Endothelial cell of umbilical vein (primary cell): Measurements from ENCODE around the gene PKN3. TPM values are rescaled to one million over a fixed set of nuclear protein-coding genes. Genes with fewer than 3 reads are reported as not detected.

Experiments used
- BruUV-seq: library from RNA; stranded (reverse); fragments of 400-500 nt; replicated peaks from 2 replicates; lab custom pipeline; 2021; lab: Mats Ljungman, UMichigan
- CTCF ChIA-PET: fragments of 300-600, 350-600 bp; sonication (Branson Sonifier 250); formaldehyde crosslinking; loops from one replicate; lab custom pipeline; 2021; ENCODE audit warnings: antibody characterized with exemption, inconsistent platforms; lab: Charles Lee
- POLR2A ChIA-PET: fragments of 300-600, 350-600 bp; sonication (Branson Sonifier 250); formaldehyde crosslinking; loops from one replicate; lab custom pipeline; 2021; ENCODE audit warnings: antibody characterized with exemption, inconsistent platforms; lab: Charles Lee
- DNase-seq: peaks from one replicate; pipeline ENCODE4 v3.0.0-alpha.2; 2011; ENCODE audit warnings: low read depth, low spot score
- FAIRE-seq: peaks from 2 replicates; lab custom pipeline; 2011; peaks lifted over from hg19 to GRCh38; lab: Jason Lieb, UNC
- H2AFZ ChIP-seq: 2 replicates; pipeline ENCODE4 v1.6.0; 2012; ENCODE audit warnings: low read depth, low read length, control low read depth, inconsistent platforms
- H3K27ac ChIP-seq: 2 replicates; pipeline ENCODE4 v1.5.1; 2011; ENCODE audit warnings: low read depth, mild to moderate bottlenecking, control low read depth, low read length, moderate library complexity; ENCODE audit not compliant: insufficient read depth
- H3K27me3 ChIP-seq, 2 experiments: 2 replicates each; pipeline versions ENCODE4 v1.6.0 to v1.6.1; 2011; ENCODE audit warnings: low read length in 2 of 2, mixed read lengths in 1 of 2; ENCODE audit not compliant: control insufficient read depth in 2 of 2, insufficient read depth in 2 of 2
- H3K36me3 ChIP-seq, 2 experiments: 2 replicates in 1 of 2; 3 replicates in 1 of 2; pipeline ENCODE4 v1.5.1; 2011; ENCODE audit warnings: low read length in 2 of 2, mild to moderate bottlenecking in 1 of 2, moderate library complexity in 1 of 2; ENCODE audit not compliant: control insufficient read depth in 2 of 2, insufficient read depth in 2 of 2; ENCODE audit errors: extremely low read depth in 1 of 2
- H3K4me1 ChIP-seq: 3 replicates; pipeline ENCODE4 v1.5.1; 2011; ENCODE audit warnings: mild to moderate bottlenecking, low read length; ENCODE audit not compliant: control insufficient read depth, insufficient read depth; ENCODE audit errors: extremely low read depth
- H3K4me2 ChIP-seq: 2 replicates; pipeline ENCODE4 v1.6.1; 2011; ENCODE audit warnings: low read length, control low read depth, mixed read lengths; ENCODE audit not compliant: insufficient read depth
- H3K4me3 ChIP-seq, 3 experiments: fragments of 200-600 bp in 1 of 3; sonication (generic), shearing (Covaris generic) in 1 of 3; replicated peaks in 1 of 3; 2 replicates each; pipeline ENCODE4 v1.5.1; 2011 to 2016; ENCODE audit warnings: control low read depth in 3 of 3, low read length in 3 of 3, mild to moderate bottlenecking in 2 of 3, inconsistent platforms in 1 of 3, low read depth in 1 of 3, moderate library complexity in 1 of 3; ENCODE audit not compliant: insufficient read depth in 1 of 3
- H3K79me2 ChIP-seq: 2 replicates; pipeline ENCODE4 v1.6.0; 2012; ENCODE audit warnings: low read length, inconsistent platforms; ENCODE audit not compliant: control insufficient read depth, insufficient read depth
- H3K9ac ChIP-seq: replicated peaks from 2 replicates; pipeline ENCODE3; 2011; ENCODE audit warnings: low read length, control low read depth; ENCODE audit not compliant: insufficient read depth; ENCODE audit errors: extremely low read depth
- H3K9me1 ChIP-seq: replicated peaks from 3 replicates; pipeline ENCODE4 v1.6.0; 2011; ENCODE audit warnings: mild to moderate bottlenecking, low read length; ENCODE audit not compliant: control insufficient read depth, insufficient read depth; ENCODE audit errors: extremely low read depth
- H3K9me3 ChIP-seq: replicated peaks from 2 replicates; pipeline ENCODE4 v1.5.1; 2012; ENCODE audit warnings: low read length, inconsistent platforms; ENCODE audit not compliant: control insufficient read depth, insufficient read depth
- H4K20me1 ChIP-seq: replicated peaks from 2 replicates; pipeline ENCODE3; 2011; ENCODE audit warnings: mild to moderate bottlenecking, low read length; ENCODE audit not compliant: control insufficient read depth, insufficient read depth; ENCODE audit errors: extremely low read depth
- EZH2 ChIP-seq: IDR thresholded peaks from 2 replicates; pipeline ENCODE4 v1.6.1; 2012; ENCODE audit warnings: borderline replicate concordance, low read depth, mild to moderate bottlenecking, moderate library complexity, low read length, inconsistent platforms; ENCODE audit not compliant: severe bottlenecking
- FOS ChIP-seq: IDR thresholded peaks from 2 replicates; pipeline ENCODE4 v1.6.1; 2011; ENCODE audit warnings: mild to moderate bottlenecking, low read length, moderate library complexity, borderline replicate concordance; ENCODE audit not compliant: insufficient read depth
- GATA2 ChIP-seq: IDR thresholded peaks from 2 replicates; pipeline ENCODE4 v1.7.0; 2011; ENCODE audit warnings: low read depth, mild to moderate bottlenecking, moderate library complexity, mixed read lengths, low read length; ENCODE audit not compliant: insufficient read length, insufficient read depth
- JUN ChIP-seq: IDR thresholded peaks from 2 replicates; pipeline ENCODE4 v1.6.1; 2011; ENCODE audit warnings: borderline replicate concordance, low read depth; ENCODE audit not compliant: insufficient read length, insufficient read depth
- MYC ChIP-seq: IDR thresholded peaks from one replicate; pipeline ENCODE4 v1.6.1; 2011; ENCODE audit warnings: mild to moderate bottlenecking, low read depth, low read length
- POLR2A ChIP-seq: IDR thresholded peaks from 2 replicates; pipeline ENCODE4 v1.6.1; 2012; ENCODE audit warnings: low read depth, mild to moderate bottlenecking, control low read depth, low read length
- POLR2AphosphoS5 ChIP-seq: IDR thresholded peaks from 2 replicates; pipeline ENCODE4 v1.6.1; 2012; ENCODE audit warnings: low read depth, mild to moderate bottlenecking, control low read depth, low read length, moderate library complexity; ENCODE audit not compliant: insufficient read depth
- dilution Hi-C: fragments of 300-500 bp; cut with MboI; formaldehyde crosslinking; loops from one replicate; pipeline ENCODE4 v1.15.0; 2019; ENCODE audit warnings: low sequenced_read_pairs; ENCODE audit not compliant: extremely low pct_ligation_motif_present
- intact Hi-C: fragments of 100-400 bp; cut with micrococcal nuclease; formaldehyde crosslinking; loops from one replicate; pipeline ENCODE4 v1.10.0; 2022
- polyA plus RNA-seq, 4 experiments: library from polyadenylated mRNA; depleted of rRNA in 3 of 4; stranded (reverse) in 3 of 4; unstranded in 1 of 4; fragments of >200 nt; gene quantifications; 2 replicates each; pipeline versions ENCODE4 v1.2.1 to v1.2.3, GENCODE V29; 2011 to 2012; ENCODE audit warnings: missing spikeins in 1 of 4
- total RNA-seq: library from RNA; stranded (reverse); gene quantifications from 2 replicates; pipeline ENCODE4 v1.2.3, GENCODE V29; 2021
- TF ChIP-seq, protein P1 (sequence below): IDR thresholded peaks from 2 replicates; pipeline ENCODE4 v1.6.1; 2011; ENCODE audit not compliant: insufficient read depth, insufficient read length
- TF ChIP-seq, protein P2 (sequence below), 2 donors: IDR thresholded peaks; 1 replicate in 1 of 2; 2 replicates in 1 of 2; pipeline ENCODE4 v1.5.1; 2011; ENCODE audit warnings: low read length in 2 of 2, mild to moderate bottlenecking in 2 of 2, moderate library complexity in 2 of 2, control low read depth in 1 of 2, inconsistent platforms in 1 of 2, low read depth in 1 of 2; ENCODE audit not compliant: insufficient read depth in 1 of 2; ENCODE audit errors: extremely low read depth in 1 of 2

Gene PKN3
- total and polyA plus RNA-seq, 2 donors (not counting 3 experiments of a cell fraction or from before 2014, with no cell fraction given): 29.5 to 40.4 TPM

GRCh38 chr9:128715436-128715750 lies 13.1 kb downstream of the PKN3 start:
- Histone ChIP-seq H3K36me3 (peaks cover under 1 to 16% of the 10 kb centered on the region in 2 experiments), H4K20me1 (no peaks in the 10 kb centered on the region), H3K27ac (no peak overlapping the region), H3K9me3 (no peaks in the 10 kb centered on the region), H3K4me1 (no peaks in the 10 kb centered on the region), H3K4me2 (no peak overlapping the region), H3K9me1 (no peaks in the 10 kb centered on the region), H3K4me3 (no peak overlapping the region), H3K79me2 (no peaks in the 10 kb centered on the region), H2AFZ (no peak overlapping the region), H3K9ac (no peak overlapping the region), H3K27me3 (no peaks in the 10 kb centered on the region)
- FAIRE-seq: no peak
- CTCF ChIA-PET: interaction anchor here (1.0 kb wide), 1 partner anchor 13 kb away, joined by 3 read pairs; the partner anchor contains the start of gene PKN3
- BruUV-seq: no TSS peak
- POLR2A ChIA-PET: no interaction called here
- TF ChIP-seq POLR2A: no peak
- TF ChIP-seq GATA2: no peak
- TF ChIP-seq EZH2: no peak
- TF ChIP-seq POLR2AphosphoS5: no peak
- no peak for TF ChIP-seq JUN
- TF ChIP-seq, protein P1, sequence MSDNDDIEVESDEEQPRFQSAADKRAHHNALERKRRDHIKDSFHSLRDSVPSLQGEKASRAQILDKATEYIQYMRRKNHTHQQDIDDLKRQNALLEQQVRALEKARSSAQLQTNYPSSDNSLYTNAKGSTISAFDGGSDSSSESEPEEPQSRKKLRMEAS: no peak
- TF ChIP-seq FOS: no peak
- TF ChIP-seq MYC: no peak
- TF ChIP-seq, protein P2, sequence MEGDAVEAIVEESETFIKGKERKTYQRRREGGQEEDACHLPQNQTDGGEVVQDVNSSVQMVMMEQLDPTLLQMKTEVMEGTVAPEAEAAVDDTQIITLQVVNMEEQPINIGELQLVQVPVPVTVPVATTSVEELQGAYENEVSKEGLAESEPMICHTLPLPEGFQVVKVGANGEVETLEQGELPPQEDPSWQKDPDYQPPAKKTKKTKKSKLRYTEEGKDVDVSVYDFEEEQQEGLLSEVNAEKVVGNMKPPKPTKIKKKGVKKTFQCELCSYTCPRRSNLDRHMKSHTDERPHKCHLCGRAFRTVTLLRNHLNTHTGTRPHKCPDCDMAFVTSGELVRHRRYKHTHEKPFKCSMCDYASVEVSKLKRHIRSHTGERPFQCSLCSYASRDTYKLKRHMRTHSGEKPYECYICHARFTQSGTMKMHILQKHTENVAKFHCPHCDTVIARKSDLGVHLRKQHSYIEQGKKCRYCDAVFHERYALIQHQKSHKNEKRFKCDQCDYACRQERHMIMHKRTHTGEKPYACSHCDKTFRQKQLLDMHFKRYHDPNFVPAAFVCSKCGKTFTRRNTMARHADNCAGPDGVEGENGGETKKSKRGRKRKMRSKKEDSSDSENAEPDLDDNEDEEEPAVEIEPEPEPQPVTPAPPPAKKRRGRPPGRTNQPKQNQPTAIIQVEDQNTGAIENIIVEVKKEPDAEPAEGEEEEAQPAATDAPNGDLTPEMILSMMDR (IDR thresholded peaks at IDR 0.05; ENCODE audit: extremely low read depth in 1 of 2, insufficient read depth in 1 of 2, low read depth in 1 of 2, low read length in 2 of 2): no peak
- dilution Hi-C loops: no loop called here
- DNase-seq: no peak
- intact Hi-C loops: no loop called here
